Lower leg skin (tissue), 4 donors: ENCODE data around the gene RYK. TPM values are rescaled to one million over a fixed set of nuclear protein-coding genes. Genes with fewer than 3 reads are reported as not detected.

Experiments
- DNase-seq, 2 donors: peaks; one replicate each; pipeline ENCODE4 v3.0.0-alpha.2; 2019; ENCODE audit warnings: low spot score in 2 of 2
- H3K4me3 ChIP-seq: fragments of 200-600 bp; sonication (generic); 2 replicates; pipeline ENCODE4 v1.5.1; 2017; ENCODE audit warnings: mild to moderate bottlenecking, low read depth; ENCODE audit not compliant: poor library complexity, severe bottlenecking
- POLR2A ChIP-seq, 2 donors: fragments of 450-650 bp; IDR thresholded peaks; one replicate each; pipeline ENCODE4 v1.6.1; 2016 to 2017; ENCODE audit warnings: antibody characterized with exemption in 2 of 2, mild to moderate bottlenecking in 1 of 2, moderate library complexity in 1 of 2
- WGBS, 2 donors: methylation state at CpG; one replicate each; pipeline ENCODE4 v1.1.5; 2018; 5-methylcytosine and 5-hydroxymethylcytosine counted together
- intact Hi-C: fragments of 100-400 bp; cut with DNase I; formaldehyde crosslinking; loops from one replicate; pipeline ENCODE4 v1.15.0; 2023; ENCODE audit warnings: low total_unique reads
- total RNA-seq, 4 donors: library from RNA; depleted of rRNA; stranded (reverse); fragments of >200 nt; gene quantifications; one replicate each; pipeline ENCODE4 v1.1.0, GENCODE V29; 2016
- TF ChIP-seq, protein P1 (sequence below), 3 donors: fragments of 450-650 bp; IDR thresholded peaks; one replicate each; pipeline ENCODE4 v1.5.1; 2016; ENCODE audit warnings: antibody characterized with exemption in 3 of 3, mild to moderate bottlenecking in 3 of 3, moderate library complexity in 2 of 3

The RYK gene
- total RNA-seq, 4 donors from 2014 or later: 44.8 to 66.7 (median 56.6) TPM

DNA sequence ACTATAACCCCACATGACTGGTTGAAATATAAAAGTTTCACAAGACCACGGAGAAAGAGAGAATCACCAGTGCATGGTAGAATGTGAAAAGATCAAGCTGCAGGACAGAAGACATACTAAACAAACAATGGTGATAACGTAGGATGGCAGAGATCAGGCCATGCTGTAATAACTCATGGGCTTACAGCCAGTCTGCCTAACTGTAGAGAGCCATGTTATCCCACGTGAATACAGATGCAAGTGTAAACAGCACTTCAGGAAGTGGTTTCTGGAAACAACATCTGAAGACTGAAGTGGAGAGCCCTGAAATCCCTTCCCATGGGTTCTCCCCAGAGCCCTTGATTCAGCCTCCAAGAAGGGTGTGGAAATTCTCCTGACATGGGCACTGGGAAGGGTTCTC lies 117.7 kb downstream of the RYK start:
- no peak for TF ChIP-seq POLR2A (IDR thresholded peaks at IDR 0.05)
- H3K4me3 ChIP-seq: no peak overlapping the region
- no peak for DNase-seq
- 37 to 49% methylated on average over 3 of the region's 3 CpGs for WGBS, 2 donors
- intact Hi-C loops: no loop called here

DNA sequence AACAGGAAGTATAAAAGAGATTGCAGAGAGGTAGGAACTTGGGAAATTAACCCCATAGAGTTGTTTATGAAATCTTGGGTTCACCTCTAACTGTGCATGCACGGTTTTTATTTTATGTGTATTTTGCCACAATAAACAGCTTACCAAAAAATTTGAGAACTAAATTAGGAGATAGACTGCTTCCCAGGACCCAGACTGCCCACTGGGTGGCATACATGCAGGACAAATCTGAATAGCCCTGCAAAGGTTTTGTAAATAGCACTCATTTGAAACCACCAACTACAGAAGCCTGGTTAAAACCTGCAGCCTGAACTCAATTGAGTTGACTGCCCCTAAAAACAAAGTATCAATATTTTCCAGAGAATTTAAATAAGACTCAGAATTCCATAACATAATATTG lies 124.5 kb downstream of the RYK start:
- TF ChIP-seq, protein P1, sequence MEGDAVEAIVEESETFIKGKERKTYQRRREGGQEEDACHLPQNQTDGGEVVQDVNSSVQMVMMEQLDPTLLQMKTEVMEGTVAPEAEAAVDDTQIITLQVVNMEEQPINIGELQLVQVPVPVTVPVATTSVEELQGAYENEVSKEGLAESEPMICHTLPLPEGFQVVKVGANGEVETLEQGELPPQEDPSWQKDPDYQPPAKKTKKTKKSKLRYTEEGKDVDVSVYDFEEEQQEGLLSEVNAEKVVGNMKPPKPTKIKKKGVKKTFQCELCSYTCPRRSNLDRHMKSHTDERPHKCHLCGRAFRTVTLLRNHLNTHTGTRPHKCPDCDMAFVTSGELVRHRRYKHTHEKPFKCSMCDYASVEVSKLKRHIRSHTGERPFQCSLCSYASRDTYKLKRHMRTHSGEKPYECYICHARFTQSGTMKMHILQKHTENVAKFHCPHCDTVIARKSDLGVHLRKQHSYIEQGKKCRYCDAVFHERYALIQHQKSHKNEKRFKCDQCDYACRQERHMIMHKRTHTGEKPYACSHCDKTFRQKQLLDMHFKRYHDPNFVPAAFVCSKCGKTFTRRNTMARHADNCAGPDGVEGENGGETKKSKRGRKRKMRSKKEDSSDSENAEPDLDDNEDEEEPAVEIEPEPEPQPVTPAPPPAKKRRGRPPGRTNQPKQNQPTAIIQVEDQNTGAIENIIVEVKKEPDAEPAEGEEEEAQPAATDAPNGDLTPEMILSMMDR (IDR thresholded peaks at IDR 0.05): no peak
- TF ChIP-seq POLR2A (IDR thresholded peaks at IDR 0.05): no peak
- DNase-seq: no peak
- H3K4me3 ChIP-seq: no peak overlapping the region
- WGBS, 2 donors: 62 to 67% methylated on average over 1 of the region's 1 CpG
- intact Hi-C loops: no loop called here

DNA sequence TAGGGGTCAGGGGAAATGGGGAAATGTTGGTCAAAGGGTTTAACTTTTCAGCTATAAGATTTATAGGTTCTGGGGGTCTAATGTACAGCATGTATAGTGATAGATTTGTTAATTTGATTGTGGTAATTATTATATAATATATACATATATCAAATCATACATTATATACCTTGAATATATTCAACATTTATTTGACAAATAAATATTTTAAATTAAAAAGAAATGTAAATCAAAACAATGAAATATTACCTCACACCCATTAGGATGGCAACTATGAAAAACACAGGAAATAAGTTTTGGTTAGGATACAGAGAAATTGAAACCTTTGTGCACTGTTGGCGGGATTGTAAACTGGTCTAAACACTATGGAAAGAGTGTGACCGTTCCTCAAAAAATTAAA lies 135.9 kb downstream of the RYK start:
- intact Hi-C loops: no loop called here
- no peak overlapping the region for H3K4me3 ChIP-seq
- no peak for DNase-seq
- 92 to 97% methylated on average over 2 of the region's 2 CpGs for WGBS, 2 donors
- no peak for TF ChIP-seq POLR2A (IDR thresholded peaks at IDR 0.05)
- TF ChIP-seq, protein P1 (IDR thresholded peaks at IDR 0.05): no peak

DNA sequence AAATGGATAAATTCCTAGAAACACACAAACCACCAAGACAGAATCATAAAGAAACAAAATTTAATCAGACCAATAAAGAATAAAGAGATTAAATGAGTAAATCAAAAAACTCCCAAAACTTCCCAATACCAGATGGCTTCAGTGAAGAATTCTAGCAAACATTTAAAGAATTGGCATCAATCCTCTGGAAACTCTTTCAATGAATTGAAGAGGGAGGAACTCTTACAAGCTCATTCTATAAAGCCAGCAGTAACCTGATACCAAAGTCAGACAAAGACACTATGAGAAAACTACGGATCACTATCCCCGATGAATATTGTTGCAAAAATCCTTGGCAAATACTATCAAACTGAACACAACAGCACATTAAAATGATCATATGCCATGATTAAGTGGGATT lies 139.0 kb downstream of the RYK start:
- DNase-seq: no peak
- intact Hi-C loops: no loop called here
- TF ChIP-seq, protein P1 (IDR thresholded peaks at IDR 0.05): no peak
- no peak for TF ChIP-seq POLR2A (IDR thresholded peaks at IDR 0.05)
- 42 to 50% methylated on average over 2 of the region's 2 CpGs for WGBS, 2 donors
- no peak overlapping the region for H3K4me3 ChIP-seq

DNA sequence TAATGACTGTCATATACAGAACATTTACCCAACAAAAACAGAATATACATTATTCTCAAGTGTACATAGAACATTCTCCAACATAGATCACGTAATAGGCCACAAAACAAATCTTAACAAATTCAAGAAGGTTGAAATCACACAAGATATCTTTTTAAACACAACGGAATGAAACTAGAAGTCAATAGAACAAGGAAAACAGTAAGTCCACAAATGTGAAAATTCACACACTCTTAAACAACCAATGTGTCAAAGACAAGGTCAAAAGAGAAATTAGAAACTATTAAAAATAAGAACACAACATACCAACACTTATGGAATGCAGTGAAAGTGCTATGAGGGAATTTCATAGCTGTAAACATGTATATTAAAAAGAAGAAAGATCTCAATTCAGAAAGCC lies 139.7 kb downstream of the RYK start:
- DNase-seq: no peak
- WGBS, 2 donors: 91 to 95% methylated on average over 2 of the region's 2 CpGs
- no peak overlapping the region for H3K4me3 ChIP-seq
- TF ChIP-seq, protein P1 (IDR thresholded peaks at IDR 0.05): no peak
- no peak for TF ChIP-seq POLR2A (IDR thresholded peaks at IDR 0.05)
- intact Hi-C loops: no loop called here

Other genes starting within 250 kb of the RYK start
- gene SLCO2A1, start 220.9 kb downstream of the RYK start, total RNA-seq: 10 to 100 TPM in 2 of 4 donors, 1 to 10 TPM in 2; 5.4 to 24.9 (median 9.2) TPM
- 100 to 1,000 TPM in 3 of 4 donors, 10 to 100 TPM in 1; 97.1 to 151 (median 120) TPM for gene AMOTL2, start 123.6 kb upstream of the RYK start, total RNA-seq
- 10 to 100 TPM; 28.4 to 52.0 (median 35.9) TPM for gene ANAPC13, start 235.1 kb upstream of the RYK start, total RNA-seq
- gene CEP63, start 235.2 kb upstream of the RYK start, total RNA-seq: 10 to 100 TPM; 15.6 to 23.2 (median 18.1) TPM